Neural progenitor cell (in vitro differentiated cells): ENCODE measurements around the gene LRRC7. TPM values are rescaled to one million over a fixed set of nuclear protein-coding genes. Genes with fewer than 3 reads are reported as not detected.

Experiments
- DNase-seq: peaks from one replicate; pipeline ENCODE4 v3.0.0-alpha.2; 2016; ENCODE audit warnings: low spot score
- H2AFZ ChIP-seq: fragments of 200-600 bp; sonication (generic); replicated peaks from 2 replicates; pipeline ENCODE4 v1.6.1; 2016; ENCODE audit warnings: antibody characterized with exemption
- H3F3A ChIP-seq: fragments of 200-600 bp; sonication (generic); 2 replicates; pipeline ENCODE4 v1.6.1; 2016; ENCODE audit warnings: antibody characterized with exemption, low read depth
- H3K27ac ChIP-seq: fragments of 200-600 bp; sonication (generic); 2 replicates; pipeline ENCODE4 v1.5.1; 2016; ENCODE audit warnings: mild to moderate bottlenecking
- H3K27me3 ChIP-seq: fragments of 200-600 bp; sonication (generic); 2 replicates; pipeline ENCODE4 v1.6.1; 2016; ENCODE audit warnings: mild to moderate bottlenecking, moderate library complexity
- H3K36me3 ChIP-seq: fragments of 200-600 bp; sonication (generic); 2 replicates; pipeline ENCODE4 v1.5.1; 2016
- H3K4me1 ChIP-seq: fragments of 200-600 bp; sonication (generic); 2 replicates; pipeline ENCODE4 v1.6.1; 2016; ENCODE audit warnings: mixed run types
- H3K4me2 ChIP-seq: fragments of 200-600 bp; sonication (generic); 2 replicates; pipeline ENCODE4 v1.6.1; 2016
- H3K4me3 ChIP-seq: fragments of 200-600 bp; sonication (generic); 2 replicates; pipeline ENCODE4 v1.5.1; 2016
- H3K79me2 ChIP-seq: fragments of 200-600 bp; sonication (generic); 2 replicates; pipeline ENCODE4 v1.6.1; 2016; ENCODE audit warnings: low read depth
- H3K9ac ChIP-seq: fragments of 200-600 bp; sonication (generic); 2 replicates; pipeline ENCODE4 v1.6.1; 2016
- H3K9me3 ChIP-seq: fragments of 200-600 bp; sonication (generic); 2 replicates; pipeline ENCODE4 v1.5.1; 2016; ENCODE audit warnings: low read depth
- H4K20me1 ChIP-seq: fragments of 200-600 bp; sonication (generic); 2 replicates; pipeline ENCODE4 v1.6.1; 2016; ENCODE audit warnings: low read depth
- H3K27ac Mint-ChIP-seq: 3 replicates; pipeline ENCODE4 v1.8.0; 2021; ENCODE audit warnings: mixed read lengths
- H3K27me3 Mint-ChIP-seq: 2 replicates; pipeline ENCODE4 v1.8.0; 2022; ENCODE audit warnings: low read depth, mild to moderate bottlenecking, inconsistent platforms, moderate library complexity, mixed read lengths; ENCODE audit not compliant: insufficient read depth
- H3K36me3 Mint-ChIP-seq: 3 replicates; pipeline ENCODE4 v1.8.0; 2021; ENCODE audit warnings: mixed read lengths
- H3K4me1 Mint-ChIP-seq: 3 replicates; pipeline ENCODE4 v1.8.0; 2021; ENCODE audit warnings: mixed read lengths
- H3K4me3 Mint-ChIP-seq: 3 replicates; pipeline ENCODE4 v1.8.0; 2021; ENCODE audit warnings: mild to moderate bottlenecking, moderate library complexity, mixed read lengths
- H3K9me3 Mint-ChIP-seq: 3 replicates; pipeline ENCODE4 v1.8.0; 2020; ENCODE audit warnings: mixed read lengths
- EZH2 ChIP-seq: fragments of 200-600 bp; sonication (generic); IDR thresholded peaks from 2 replicates; pipeline ENCODE4 v1.6.1; 2017; ENCODE audit warnings: antibody characterized with exemption, mild to moderate bottlenecking, moderate library complexity
- EZH2phosphoT487 ChIP-seq: fragments of 200-600 bp; sonication (generic); IDR thresholded peaks from 2 replicates; pipeline ENCODE4 v1.6.1; 2017; ENCODE audit warnings: antibody characterized with exemption
- total RNA-seq: library from RNA; depleted of rRNA; stranded (reverse); fragments of >200 nt; gene quantifications from 2 replicates; pipeline ENCODE4 v1.2.3, GENCODE V29; 2015; ENCODE audit warnings: low replicate concordance
- TF ChIP-seq, protein P1 (sequence below): fragments of 200-600 bp; sonication (generic); IDR thresholded peaks from 2 replicates; pipeline ENCODE4 v1.5.1; 2017; ENCODE audit warnings: antibody characterized with exemption, mild to moderate bottlenecking

Gene LRRC7
- total RNA-seq, 1 donor from 2014 or later = not detected

DNA sequence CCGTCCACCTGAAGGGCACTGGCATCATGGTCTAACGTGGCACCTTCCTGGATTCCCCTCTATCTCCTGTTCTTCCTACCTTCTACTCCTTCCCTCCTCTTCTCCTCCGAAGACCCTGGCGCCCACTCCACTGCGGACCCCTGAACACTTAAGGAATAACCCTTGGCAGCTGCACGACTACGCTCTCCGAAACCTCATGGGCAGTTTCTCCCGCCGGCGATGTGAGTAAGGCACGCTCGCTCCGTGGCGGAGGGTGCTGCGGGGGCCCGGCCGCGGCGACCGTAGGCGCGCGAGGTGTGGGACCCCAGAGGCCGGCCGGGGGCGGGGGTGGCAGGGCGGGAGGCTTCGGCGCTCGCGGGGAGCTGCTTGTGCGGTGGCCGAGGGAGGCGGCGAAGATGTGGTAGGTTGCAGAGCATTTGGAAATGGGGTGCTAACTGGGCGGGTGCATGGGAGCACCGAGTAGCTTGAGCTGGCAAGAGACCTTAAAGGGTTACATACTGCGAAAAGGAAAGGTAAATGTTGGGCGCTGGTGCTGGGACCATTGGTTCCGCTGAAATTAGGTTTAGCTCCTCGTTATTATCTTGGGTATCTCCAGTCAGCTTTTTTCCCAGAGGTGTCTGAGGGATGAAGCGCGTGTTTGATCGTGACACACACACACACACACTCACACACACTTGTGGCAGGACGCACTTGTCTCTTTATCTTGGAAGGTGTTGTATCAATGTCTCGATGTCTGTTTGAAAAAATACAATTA is 876 bp downstream of the LRRC7 start:
- Histone ChIP-seq H3K79me2 (no peaks in the 10 kb centered on the region), H3K4me1 (peaks cover 20% of the 10 kb centered on the region), H4K20me1 (peaks cover 7% of the 10 kb centered on the region), H3K36me3 (no peaks in the 10 kb centered on the region), H2AFZ (peak overlapping the region; percentile 77), H3K9ac (no peak overlapping the region), H3K4me3 (peak overlapping the region; percentile 53), H3K27ac (no peak overlapping the region), H3K9me3 (no peaks in the 10 kb centered on the region), H3F3A (peaks cover 8% of the 10 kb centered on the region), H3K27me3 (peaks cover 100% of the 10 kb centered on the region), H3K4me2 (peak overlapping the region; percentile 90)
- H3K9me3 Mint-ChIP-seq = no peaks in the 10 kb centered on the region
- peaks cover 27% of the 10 kb centered on the region for H3K27me3 Mint-ChIP-seq
- H3K36me3 Mint-ChIP-seq = no peaks in the 10 kb centered on the region
- peaks cover 18% of the 10 kb centered on the region for H3K4me1 Mint-ChIP-seq
- H3K27ac Mint-ChIP-seq = no peak overlapping the region
- TF ChIP-seq EZH2 (peak; percentile 80), EZH2phosphoT487 (peak; percentile 84)
- TF ChIP-seq, protein P1, sequence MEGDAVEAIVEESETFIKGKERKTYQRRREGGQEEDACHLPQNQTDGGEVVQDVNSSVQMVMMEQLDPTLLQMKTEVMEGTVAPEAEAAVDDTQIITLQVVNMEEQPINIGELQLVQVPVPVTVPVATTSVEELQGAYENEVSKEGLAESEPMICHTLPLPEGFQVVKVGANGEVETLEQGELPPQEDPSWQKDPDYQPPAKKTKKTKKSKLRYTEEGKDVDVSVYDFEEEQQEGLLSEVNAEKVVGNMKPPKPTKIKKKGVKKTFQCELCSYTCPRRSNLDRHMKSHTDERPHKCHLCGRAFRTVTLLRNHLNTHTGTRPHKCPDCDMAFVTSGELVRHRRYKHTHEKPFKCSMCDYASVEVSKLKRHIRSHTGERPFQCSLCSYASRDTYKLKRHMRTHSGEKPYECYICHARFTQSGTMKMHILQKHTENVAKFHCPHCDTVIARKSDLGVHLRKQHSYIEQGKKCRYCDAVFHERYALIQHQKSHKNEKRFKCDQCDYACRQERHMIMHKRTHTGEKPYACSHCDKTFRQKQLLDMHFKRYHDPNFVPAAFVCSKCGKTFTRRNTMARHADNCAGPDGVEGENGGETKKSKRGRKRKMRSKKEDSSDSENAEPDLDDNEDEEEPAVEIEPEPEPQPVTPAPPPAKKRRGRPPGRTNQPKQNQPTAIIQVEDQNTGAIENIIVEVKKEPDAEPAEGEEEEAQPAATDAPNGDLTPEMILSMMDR = no peak
- DNase-seq = peak; percentile 41
- H3K4me3 Mint-ChIP-seq = peak overlapping the region; percentile 91

DNA sequence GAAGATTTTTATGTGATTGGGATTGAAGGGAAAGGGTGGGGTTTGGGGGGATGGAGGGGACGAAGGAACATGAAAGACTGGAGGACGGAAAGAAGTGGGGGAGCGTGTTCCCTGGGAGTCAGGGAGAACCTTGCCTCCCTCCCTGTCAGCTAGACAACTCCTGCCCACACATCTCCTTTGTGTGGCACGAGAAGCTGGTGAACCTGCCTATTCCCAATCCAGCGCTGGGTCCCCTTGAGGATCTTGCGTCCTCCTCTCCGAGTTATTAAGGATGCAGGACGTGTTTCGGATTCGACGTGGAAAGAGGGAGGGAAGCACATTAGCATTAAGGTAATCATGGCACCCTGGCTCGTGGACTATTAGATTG is 1.4 kb downstream of the LRRC7 start:
- H3K27ac Mint-ChIP-seq = no peak overlapping the region
- peaks cover 18% of the 10 kb centered on the region for H3K4me1 Mint-ChIP-seq
- Histone ChIP-seq H3K27ac (no peak overlapping the region), H3K9ac (no peak overlapping the region), H4K20me1 (peaks cover 7% of the 10 kb centered on the region), H3F3A (peaks cover 8% of the 10 kb centered on the region), H3K79me2 (no peaks in the 10 kb centered on the region), H3K4me1 (peaks cover 20% of the 10 kb centered on the region), H3K9me3 (no peaks in the 10 kb centered on the region), H3K36me3 (no peaks in the 10 kb centered on the region), H2AFZ (peak overlapping the region; percentile 4), H3K27me3 (peaks cover 100% of the 10 kb centered on the region), H3K4me3 (peak overlapping the region; percentile 53), H3K4me2 (peak overlapping the region; percentile 90)
- H3K9me3 Mint-ChIP-seq = no peaks in the 10 kb centered on the region
- H3K4me3 Mint-ChIP-seq = peak overlapping the region; percentile 91
- peak; percentile 27 for DNase-seq
- H3K36me3 Mint-ChIP-seq = no peaks in the 10 kb centered on the region
- TF ChIP-seq, protein P1 = no peak
- peak; percentile 73 for TF ChIP-seq EZH2
- TF ChIP-seq EZH2phosphoT487 = peak; percentile 55
- peaks cover 27% of the 10 kb centered on the region for H3K27me3 Mint-ChIP-seq

- peak overlapping the region; percentile 53 for H3K4me3 ChIP-seq
- H3K4me1 ChIP-seq = peaks cover 20% of the 10 kb centered on the region
- Mint-ChIP-seq H3K4me1 (peaks cover 18% of the 10 kb centered on the region), H3K36me3 (no peaks in the 10 kb centered on the region), H3K9me3 (no peaks in the 10 kb centered on the region), H3K4me3 (peak overlapping the region; percentile 91), H3K27me3 (peaks cover 27% of the 10 kb centered on the region), H3K27ac (no peak overlapping the region)
- peak; percentile 57 for TF ChIP-seq EZH2
- peak; percentile 4 for TF ChIP-seq EZH2phosphoT487
- TF ChIP-seq, protein P1 = no peak
- DNase-seq = peak; percentile 53
- H3K27me3 ChIP-seq = peaks cover 100% of the 10 kb centered on the region
- no peaks in the 10 kb centered on the region for H3K79me2 ChIP-seq
- no peaks in the 10 kb centered on the region for H3K36me3 ChIP-seq
- no peak overlapping the region for H2AFZ ChIP-seq
- peaks cover 8% of the 10 kb centered on the region for H3F3A ChIP-seq
- H4K20me1 ChIP-seq = peaks cover 7% of the 10 kb centered on the region
- H3K9me3 ChIP-seq = no peaks in the 10 kb centered on the region
- no peak overlapping the region for H3K27ac ChIP-seq
- H3K9ac ChIP-seq = no peak overlapping the region
- peak overlapping the region; percentile 90 for H3K4me2 ChIP-seq
Measured at GRCh38 chr1:69569576-69570328, 2.0 kb downstream of the LRRC7 start.
